Erythroblast (primary cell): ENCODE data around the gene RHAG.
"Not testable (repeated sequence)": the region's sequence is repeated elsewhere in the genome, so short reads cannot be mapped to it uniquely, and the experiment has no call there.

Experiments used
- GATA1 ChIP-seq: IDR thresholded peaks from 2 replicates; pipeline ENCODE4 v1.6.1; 2011; ENCODE audit warnings: low read depth, mild to moderate bottlenecking, control low read depth, low read length, moderate library complexity
- POLR2A ChIP-seq: IDR thresholded peaks from 2 replicates; pipeline ENCODE4 v1.6.1; 2011; ENCODE audit warnings: mild to moderate bottlenecking, low read length

GRCh38 chr6:49614144-49614543 lies 22.5 kb downstream of the RHAG start:
- not testable (repeated sequence) for TF ChIP-seq POLR2A, GATA1
